HG02623 (cell line): ENCODE data around the gene SRP68.

Source experiments
- ATAC-seq: cut with Tn5 transposase; IDR thresholded peaks from one replicate; pipeline ENCODE4 v1.9.1; 2021; ENCODE audit warnings: moderate library complexity; ENCODE audit not compliant: unreplicated experiment

The SRP68 gene

DNA sequence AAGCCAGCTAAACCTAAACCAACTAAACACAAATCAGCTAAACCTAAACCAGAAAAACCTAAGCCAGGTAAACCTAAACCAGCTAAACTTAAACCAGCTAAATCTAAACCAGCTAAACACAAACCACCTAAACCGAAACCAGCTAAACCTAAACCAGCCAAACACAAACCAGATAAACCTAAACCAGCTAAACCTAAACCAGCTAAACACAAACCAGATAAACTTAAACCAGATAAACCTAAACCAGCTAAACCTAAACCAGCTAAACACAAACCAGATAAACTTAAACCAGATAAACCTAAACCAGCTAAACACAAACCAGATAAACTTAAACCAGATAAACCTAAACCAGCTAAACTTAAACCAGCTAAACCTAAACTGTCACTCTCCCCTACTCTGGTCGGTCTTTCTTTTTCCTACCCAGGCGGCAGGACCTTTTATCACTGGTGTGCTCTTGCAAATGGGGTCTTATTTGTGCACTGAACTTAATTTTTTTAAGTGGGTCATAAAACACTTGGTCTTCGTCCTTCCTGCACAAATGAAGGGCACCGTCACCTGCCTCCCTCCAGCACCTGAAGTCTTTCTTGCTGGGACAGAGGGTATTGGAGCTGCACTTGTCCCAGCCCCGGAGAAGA lies 52.4 kb downstream of the SRP68 start:
- ATAC-seq: no peak

- no peak for ATAC-seq
Observed at GRCh38 chr17:76018801-76019200, 53.5 kb downstream of the SRP68 start.

- no peak for ATAC-seq
Observed at GRCh38 chr17:76018340-76018680, 54.0 kb downstream of the SRP68 start.

GRCh38 chr17:76017481-76018339 lies 54.6 kb downstream of the SRP68 start:
- no peak for ATAC-seq

DNA sequence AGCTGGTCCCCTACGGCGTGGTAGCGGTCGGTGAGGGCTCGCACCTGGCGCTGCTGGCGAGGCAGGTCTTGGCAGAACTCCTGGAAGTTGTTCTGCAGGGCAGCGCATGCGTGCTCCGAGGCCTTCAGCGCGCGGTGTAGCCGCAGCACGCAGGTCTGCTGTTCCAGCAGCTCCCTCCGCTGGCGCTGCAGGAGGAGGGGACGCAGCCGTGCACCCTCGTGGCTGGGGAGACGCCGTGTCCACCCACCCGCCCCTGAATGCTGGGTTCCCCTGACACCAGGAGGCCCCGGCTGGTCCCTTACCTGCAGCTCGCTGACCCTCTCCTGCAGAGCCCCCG lies 57.4 kb downstream of the SRP68 start:
- ATAC-seq: no peak

GRCh38 chr17:76014100-76014924 lies 58.0 kb downstream of the SRP68 start:
- ATAC-seq: no peak

GRCh38 chr17:76013377-76013932 lies 58.9 kb downstream of the SRP68 start:
- ATAC-seq: no peak

GRCh38 chr17:76011951-76012350 lies 60.4 kb downstream of the SRP68 start:
- no peak for ATAC-seq

GRCh38 chr17:76009969-76010661 lies 62.2 kb downstream of the SRP68 start:
- no peak for ATAC-seq

- ATAC-seq: no peak
Observed at GRCh38 chr17:76009447-76009846, 62.9 kb downstream of the SRP68 start.

DNA sequence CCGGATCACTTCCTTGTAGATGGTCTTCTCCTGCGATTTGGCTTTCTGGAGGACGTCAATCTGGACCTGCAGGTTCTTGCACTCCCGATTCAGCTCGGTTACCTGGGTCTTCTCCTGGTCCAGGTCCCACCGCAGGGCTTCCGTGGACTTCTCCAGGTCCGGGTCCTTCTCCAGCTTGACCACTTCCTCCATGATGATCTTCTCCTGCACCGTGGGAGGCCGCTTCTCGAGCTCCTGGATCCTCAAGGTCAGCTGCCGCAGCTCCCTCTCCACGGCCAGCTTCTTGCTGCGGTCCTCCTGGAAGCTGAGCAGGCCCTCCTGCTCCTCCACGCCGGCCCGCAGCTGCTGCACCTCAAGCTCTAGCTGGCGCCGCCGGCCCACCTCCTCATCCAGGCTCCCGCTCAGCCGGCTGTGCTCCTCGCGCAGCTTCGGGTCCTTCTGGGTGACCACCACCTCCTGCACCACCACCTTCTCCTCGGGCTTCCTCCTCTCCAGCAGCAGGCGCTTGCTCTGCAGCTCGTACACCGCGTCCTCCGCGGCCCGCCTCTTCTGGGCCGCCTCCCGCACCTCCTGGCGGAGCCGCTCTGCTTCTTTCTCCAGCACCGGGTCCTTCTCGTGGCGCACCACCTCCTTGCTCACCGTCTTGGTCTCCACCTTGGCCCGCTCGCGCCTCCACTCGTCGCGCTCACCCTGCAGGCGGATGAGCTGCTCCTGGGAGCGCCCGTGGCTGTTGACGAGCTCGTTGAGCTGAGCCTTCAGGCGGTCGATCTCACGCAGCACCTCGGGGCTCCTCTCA lies 63.5 kb downstream of the SRP68 start:
- ATAC-seq: no peak

- no peak for ATAC-seq
Observed at GRCh38 chr17:76008208-76008607, 64.1 kb downstream of the SRP68 start.

- ATAC-seq: no peak
Observed at GRCh38 chr17:76007850-76008165, 64.5 kb downstream of the SRP68 start.

GRCh38 chr17:76007131-76007849 lies 65.0 kb downstream of the SRP68 start:
- no peak for ATAC-seq

DNA sequence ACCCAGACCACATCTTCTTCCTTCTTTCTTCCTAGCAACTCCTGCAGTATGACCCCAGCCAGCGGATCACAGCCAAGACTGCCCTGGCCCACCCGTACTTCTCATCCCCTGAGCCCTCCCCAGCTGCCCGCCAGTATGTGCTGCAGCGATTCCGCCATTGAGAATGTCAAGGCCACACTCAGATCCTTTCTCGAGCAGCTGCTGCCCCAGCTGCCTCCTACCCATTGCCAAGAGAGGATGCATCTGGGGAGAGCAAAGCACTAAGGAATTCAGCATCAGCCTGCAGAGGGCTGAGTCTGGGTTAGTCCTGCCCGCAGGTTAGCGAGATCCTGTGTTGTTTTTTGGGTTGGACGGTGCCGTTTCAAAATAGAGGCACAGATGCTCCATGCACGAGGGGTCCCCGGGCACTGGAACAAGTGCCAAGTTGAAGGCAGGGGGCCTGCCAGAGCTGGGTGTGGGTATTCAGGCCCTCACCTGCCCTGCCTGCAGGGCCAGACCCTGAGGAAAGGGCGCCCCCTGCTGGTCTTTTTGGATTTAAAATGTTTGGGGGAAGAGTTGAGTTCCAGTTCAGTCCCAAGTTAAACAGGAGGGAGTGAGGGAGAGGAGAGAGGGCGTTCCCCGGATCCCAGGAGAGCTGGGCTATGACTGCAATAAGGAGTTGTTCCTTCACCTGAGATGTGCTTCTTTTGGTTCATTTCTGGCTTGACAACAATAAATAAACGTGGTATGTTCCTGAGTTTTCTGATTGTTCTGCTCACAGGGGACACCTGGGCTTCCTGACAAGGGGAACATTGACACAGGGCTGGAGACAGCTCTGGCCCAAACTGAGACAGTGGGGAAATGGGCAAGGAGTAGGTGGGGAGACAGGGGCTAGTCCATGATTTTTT lies 66.8 kb downstream of the SRP68 start:
- no peak for ATAC-seq

GRCh38 chr17:76004750-76005262 lies 67.5 kb downstream of the SRP68 start:
- no peak for ATAC-seq

DNA sequence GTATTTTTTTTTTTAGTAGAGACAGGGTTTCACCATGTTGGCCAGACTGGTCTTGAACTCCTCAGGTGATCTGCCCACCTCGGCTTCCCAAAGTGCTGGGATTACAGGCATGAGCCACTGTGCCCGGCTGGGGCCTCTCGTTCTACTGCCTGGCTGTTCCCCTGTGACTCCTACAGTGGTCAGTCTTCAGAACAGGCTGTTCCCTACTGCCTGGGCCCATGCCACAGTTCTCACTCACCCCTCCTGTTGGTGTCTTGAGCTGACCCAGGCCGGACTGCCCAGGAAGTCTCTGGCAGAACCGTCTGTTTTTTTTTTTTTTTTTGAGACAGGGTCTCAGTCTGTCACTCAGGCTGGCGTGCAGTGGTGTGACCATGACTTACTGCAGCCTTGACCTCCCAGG lies 68.4 kb downstream of the SRP68 start:
- no peak for ATAC-seq

- ATAC-seq: no peak
Observed at GRCh38 chr17:76002100-76002499, 70.2 kb downstream of the SRP68 start.
